K562 (cell line): ENCODE data around the gene KIF24. TPM values are rescaled to one million over a fixed set of nuclear protein-coding genes. Genes with fewer than 3 reads are reported as not detected.
A peak's percentile ranks its signal among the peaks of the same experiment; 100 is the strongest.

Source experiments
- ATF1 ChIP-seq, 2 experiments: fragments of 450-650 bp in 1 of 2; IDR thresholded peaks; 2 replicates each; pipeline ENCODE4 v1.6.1; 2016; ENCODE audit warnings: missing compliant biosample characterization in 1 of 2, missing genetic modification characterization in 1 of 2
- EWSR1 ChIP-seq: fragments of 450-650 bp; IDR thresholded peaks from 2 replicates; pipeline ENCODE4 v1.6.1; 2018; ENCODE audit warnings: borderline replicate concordance, mild to moderate bottlenecking, low read depth, moderate library complexity; ENCODE audit not compliant: partially characterized antibody
- HEY1 ChIP-seq: fragments of 250-450 bp; sonication (Bioruptor Pico); IDR thresholded peaks from 2 replicates; pipeline ENCODE4 v1.5.0; 2020; ENCODE audit warnings: mild to moderate bottlenecking, moderate library complexity, borderline replicate concordance
- HMG20A ChIP-seq: fragments of 450-650 bp; formaldehyde crosslinking; conservative IDR thresholded peaks from 2 replicates; pipeline ENCODE4 v1.4.0; 2020; ENCODE audit warnings: mild to moderate bottlenecking, mixed read lengths
- MAZ ChIP-seq, 2 experiments: fragments of 450-650 bp in 1 of 2; sonication (generic) in 1 of 2; formaldehyde crosslinking; IDR thresholded peaks in 1 of 2; conservative IDR thresholded peaks in 1 of 2; 2 replicates each; pipeline versions ENCODE4 v1.4.0 to v1.5.0; 2020; ENCODE audit warnings: mild to moderate bottlenecking in 1 of 2, missing genetic modification reagents in 1 of 2
- PHF20 ChIP-seq: fragments of 450-650 bp; IDR thresholded peaks from 2 replicates; pipeline ENCODE4 v1.6.1; 2018; ENCODE audit not compliant: partially characterized antibody
- PRPF4 ChIP-seq: fragments of 200-400 bp; formaldehyde crosslinking; IDR thresholded peaks from one replicate; pipeline ENCODE4 v1.6.1; 2017; ENCODE audit warnings: low read length, low read depth, mild to moderate bottlenecking; ENCODE audit not compliant: insufficient read depth, poor library complexity, severe bottlenecking
- PTRF ChIP-seq: fragments of 450-650 bp; IDR thresholded peaks from 2 replicates; pipeline ENCODE4 v1.6.1; 2016; ENCODE audit warnings: mild to moderate bottlenecking, missing genetic modification characterization, missing compliant biosample characterization
- RAD21 ChIP-seq, 2 experiments: fragments of 250-450 bp in 1 of 2; fragments of 450-650 bp in 1 of 2; sonication (Bioruptor Pico) in 1 of 2; formaldehyde crosslinking in 1 of 2; IDR thresholded peaks in 1 of 2; conservative IDR thresholded peaks in 1 of 2; 2 replicates each; pipeline versions ENCODE4 v1.4.0 to v1.8.0; 2020 to 2022; ENCODE audit warnings: mild to moderate bottlenecking in 2 of 2, moderate library complexity in 1 of 2
- SAFB ChIP-seq: fragments of 200-400 bp; formaldehyde crosslinking; IDR thresholded peaks from 2 replicates; pipeline ENCODE4 v1.6.1; 2017; ENCODE audit warnings: low read depth, low read length, borderline replicate concordance
- SMC3 ChIP-seq: conservative IDR thresholded peaks from 2 replicates; pipeline ENCODE4 v1.6.1; 2011; ENCODE audit warnings: low read depth, low read length, improper control_type of control experiment; ENCODE audit not compliant: insufficient read depth
- TGIF2 ChIP-seq: sonication (generic); formaldehyde crosslinking; IDR thresholded peaks from 2 replicates; pipeline ENCODE4 v1.8.1; 2022; ENCODE audit warnings: mild to moderate bottlenecking, missing genetic modification reagents, moderate library complexity
- ZNF79 ChIP-seq: fragments of 250-450 bp; sonication (Bioruptor Pico); IDR thresholded peaks from 2 replicates; pipeline ENCODE4 v1.4.0; 2020; ENCODE audit warnings: low read depth, mild to moderate bottlenecking, moderate library complexity
- polyA plus RNA-seq, 8 experiments: library from polyadenylated mRNA; depleted of rRNA in 4 of 8; stranded (reverse) in 5 of 8; unstranded in 3 of 8; fragments of >200 nt; fragmentation: Nextera tagmentation in 2 of 8; fragmentation: Illumina TruSeq in 1 of 8; extraction: Ambion mirVana in 2 of 8; extraction: Trizol in 1 of 8; gene quantifications; 2 replicates each; pipeline versions ENCODE4 v1.2.1 to v1.2.3, GENCODE V29; 2011 to 2014; ENCODE audit warnings: inconsistent platforms in 1 of 8, missing spikeins in 1 of 8
- total RNA-seq, 7 experiments: library from RNA; depleted of rRNA in 6 of 7; stranded (reverse); fragments of >200 nt in 6 of 7; fragmentation: Illumina TruSeq in 2 of 7; extraction: Trizol in 2 of 7; gene quantifications; 2 replicates each; pipeline versions ENCODE4 v1.2.1 to v1.2.3, GENCODE V29; 2011 to 2021; ENCODE audit warnings: low replicate concordance in 1 of 7
- TF ChIP-seq, protein P1 (sequence below): fragments of 450-650 bp; IDR thresholded peaks from 2 replicates; pipeline ENCODE4 v1.6.1; 2016; ENCODE audit warnings: borderline replicate concordance
- TF ChIP-seq, protein P2 (sequence below): sonication (generic); formaldehyde crosslinking; IDR thresholded peaks from 2 replicates; pipeline ENCODE4 v1.8.1; 2023; ENCODE audit warnings: mild to moderate bottlenecking, missing genetic modification reagents
- TF ChIP-seq, protein P3 (sequence below): fragments of 250-450 bp; sonication (Bioruptor Pico); IDR thresholded peaks from 2 replicates; pipeline ENCODE4 v1.4.0; 2020; ENCODE audit warnings: mild to moderate bottlenecking, moderate library complexity
- TF ChIP-seq, protein P4 (sequence below): fragments of 450-650 bp; IDR thresholded peaks from 2 replicates; pipeline ENCODE4 v1.6.1; 2017; ENCODE audit warnings: antibody characterized with exemption

The KIF24 gene
- total and polyA plus RNA-seq, 9 of the 15 experiments (the other 6 are each of a cell fraction or from before 2014, with no cell fraction given), result 0.63 to 5.8 (median 4.4) TPM

DNA sequence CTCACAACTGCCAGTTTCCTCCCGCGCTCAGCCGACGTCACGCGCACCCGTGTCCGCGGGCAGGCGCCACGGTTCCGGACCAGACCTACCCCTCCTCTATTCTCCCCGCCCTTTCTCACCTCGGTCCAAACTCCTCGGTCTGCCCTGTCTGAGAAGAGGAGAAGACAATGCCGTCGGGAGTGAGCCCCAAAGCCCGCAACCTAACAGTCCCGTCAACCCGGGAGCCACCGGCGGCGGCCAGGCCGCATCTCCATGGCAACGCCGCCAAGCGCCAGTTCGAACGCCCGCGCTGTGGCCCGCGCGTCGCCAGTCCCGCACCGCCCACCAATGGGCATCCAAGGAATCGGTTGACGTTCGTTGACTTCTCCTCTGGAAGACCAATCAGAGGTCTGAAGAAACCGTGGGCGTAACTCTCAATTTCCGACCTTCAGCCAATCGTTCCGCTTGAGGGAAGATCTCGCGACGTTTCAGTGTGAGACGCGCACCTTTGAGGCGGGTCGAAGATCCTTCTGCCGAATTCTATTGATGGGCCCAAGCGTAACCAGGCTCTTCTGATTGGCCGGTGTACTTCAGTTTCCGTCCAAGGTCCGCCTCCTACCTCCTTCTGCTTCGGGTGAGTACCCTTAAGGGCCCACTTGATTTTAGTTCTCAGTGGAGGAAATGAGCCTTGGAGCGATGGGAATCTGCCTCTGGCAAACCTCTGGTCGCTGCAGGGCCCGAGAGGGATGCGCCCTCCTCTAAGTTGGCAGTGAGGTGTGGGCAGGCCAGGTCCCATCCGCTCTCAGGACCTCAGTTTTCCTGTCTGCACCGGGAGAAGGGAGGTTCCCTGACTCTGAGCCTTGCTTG is at the start of gene KIF24, which contains the start of gene NUDT2 (continued):
- TF ChIP-seq SAFB (peak; percentile 79), HEY1 (CRISPR knock-in tag) (no peak), PTRF (no peak), TGIF2 (no peak), ZNF79 (CRISPR knock-in tag) (no peak), EWSR1 (no peak), PHF20 (peak; percentile 71), RAD21 (CRISPR knock-in tag; conservative IDR thresholded peaks at IDR 0.05 in 1 of 2, IDR thresholded peaks at IDR 0.05 in 1 of 2) (no peak), ATF1 (CRISPR knock-in tag; IDR thresholded peaks at IDR 0.05) (no peak), ATF1 (tag; IDR thresholded peaks at IDR 0.05) (peak; percentile 97), SMC3 (no peak), PRPF4 (no peak), HMG20A (no peak), MAZ (CRISPR knock-in tag; conservative IDR thresholded peaks at IDR 0.05 in 1 of 2, IDR thresholded peaks at IDR 0.05 in 1 of 2) (peak in 1 of 2 experiments; percentile 26; a peak in 2 of 4 replicates)
- TF ChIP-seq, protein P1, sequence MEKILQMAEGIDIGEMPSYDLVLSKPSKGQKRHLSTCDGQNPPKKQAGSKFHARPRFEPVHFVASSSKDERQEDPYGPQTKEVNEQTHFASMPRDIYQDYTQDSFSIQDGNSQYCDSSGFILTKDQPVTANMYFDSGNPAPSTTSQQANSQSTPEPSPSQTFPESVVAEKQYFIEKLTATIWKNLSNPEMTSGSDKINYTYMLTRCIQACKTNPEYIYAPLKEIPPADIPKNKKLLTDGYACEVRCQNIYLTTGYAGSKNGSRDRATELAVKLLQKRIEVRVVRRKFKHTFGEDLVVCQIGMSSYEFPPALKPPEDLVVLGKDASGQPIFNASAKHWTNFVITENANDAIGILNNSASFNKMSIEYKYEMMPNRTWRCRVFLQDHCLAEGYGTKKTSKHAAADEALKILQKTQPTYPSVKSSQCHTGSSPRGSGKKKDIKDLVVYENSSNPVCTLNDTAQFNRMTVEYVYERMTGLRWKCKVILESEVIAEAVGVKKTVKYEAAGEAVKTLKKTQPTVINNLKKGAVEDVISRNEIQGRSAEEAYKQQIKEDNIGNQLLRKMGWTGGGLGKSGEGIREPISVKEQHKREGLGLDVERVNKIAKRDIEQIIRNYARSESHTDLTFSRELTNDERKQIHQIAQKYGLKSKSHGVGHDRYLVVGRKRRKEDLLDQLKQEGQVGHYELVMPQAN, result peak; percentile 97
- TF ChIP-seq, protein P2, sequence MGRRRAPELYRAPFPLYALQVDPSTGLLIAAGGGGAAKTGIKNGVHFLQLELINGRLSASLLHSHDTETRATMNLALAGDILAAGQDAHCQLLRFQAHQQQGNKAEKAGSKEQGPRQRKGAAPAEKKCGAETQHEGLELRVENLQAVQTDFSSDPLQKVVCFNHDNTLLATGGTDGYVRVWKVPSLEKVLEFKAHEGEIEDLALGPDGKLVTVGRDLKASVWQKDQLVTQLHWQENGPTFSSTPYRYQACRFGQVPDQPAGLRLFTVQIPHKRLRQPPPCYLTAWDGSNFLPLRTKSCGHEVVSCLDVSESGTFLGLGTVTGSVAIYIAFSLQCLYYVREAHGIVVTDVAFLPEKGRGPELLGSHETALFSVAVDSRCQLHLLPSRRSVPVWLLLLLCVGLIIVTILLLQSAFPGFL (CRISPR knock-in tag), result no peak
- TF ChIP-seq, protein P3, sequence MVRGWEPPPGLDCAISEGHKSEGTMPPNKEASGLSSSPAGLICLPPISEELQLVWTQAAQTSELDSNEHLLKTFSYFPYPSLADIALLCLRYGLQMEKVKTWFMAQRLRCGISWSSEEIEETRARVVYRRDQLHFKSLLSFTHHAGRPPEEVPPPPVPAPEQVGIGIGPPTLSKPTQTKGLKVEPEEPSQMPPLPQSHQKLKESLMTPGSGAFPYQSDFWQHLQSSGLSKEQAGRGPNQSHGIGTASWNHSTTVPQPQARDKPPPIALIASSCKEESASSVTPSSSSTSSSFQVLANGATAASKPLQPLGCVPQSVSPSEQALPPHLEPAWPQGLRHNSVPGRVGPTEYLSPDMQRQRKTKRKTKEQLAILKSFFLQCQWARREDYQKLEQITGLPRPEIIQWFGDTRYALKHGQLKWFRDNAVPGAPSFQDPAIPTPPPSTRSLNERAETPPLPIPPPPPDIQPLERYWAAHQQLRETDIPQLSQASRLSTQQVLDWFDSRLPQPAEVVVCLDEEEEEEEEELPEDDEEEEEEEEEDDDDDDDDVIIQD, result no peak
- TF ChIP-seq, protein P4, sequence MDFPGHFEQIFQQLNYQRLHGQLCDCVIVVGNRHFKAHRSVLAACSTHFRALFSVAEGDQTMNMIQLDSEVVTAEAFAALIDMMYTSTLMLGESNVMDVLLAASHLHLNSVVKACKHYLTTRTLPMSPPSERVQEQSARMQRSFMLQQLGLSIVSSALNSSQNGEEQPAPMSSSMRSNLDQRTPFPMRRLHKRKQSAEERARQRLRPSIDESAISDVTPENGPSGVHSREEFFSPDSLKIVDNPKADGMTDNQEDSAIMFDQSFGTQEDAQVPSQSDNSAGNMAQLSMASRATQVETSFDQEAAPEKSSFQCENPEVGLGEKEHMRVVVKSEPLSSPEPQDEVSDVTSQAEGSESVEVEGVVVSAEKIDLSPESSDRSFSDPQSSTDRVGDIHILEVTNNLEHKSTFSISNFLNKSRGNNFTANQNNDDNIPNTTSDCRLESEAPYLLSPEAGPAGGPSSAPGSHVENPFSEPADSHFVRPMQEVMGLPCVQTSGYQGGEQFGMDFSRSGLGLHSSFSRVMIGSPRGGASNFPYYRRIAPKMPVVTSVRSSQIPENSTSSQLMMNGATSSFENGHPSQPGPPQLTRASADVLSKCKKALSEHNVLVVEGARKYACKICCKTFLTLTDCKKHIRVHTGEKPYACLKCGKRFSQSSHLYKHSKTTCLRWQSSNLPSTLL, result no peak
